Mucosa of descending colon (tissue), 3 donors: ENCODE measurements around the gene TSPAN4. TPM values are rescaled to one million over a fixed set of nuclear protein-coding genes. Genes with fewer than 3 reads are reported as not detected.
A peak's percentile ranks its signal among the peaks of the same experiment; 100 is the strongest.

Experiments
- ATAC-seq: fragments of 200-7000 bp; cut with Tn5 transposase; one replicate; pipeline ENCODE4 v1.9.1; 2020; ENCODE audit warnings: mild to moderate bottlenecking, moderate library complexity
- DNase-seq, 3 donors: peaks; one replicate each; pipeline ENCODE4 v3.0.0-alpha.2; 2020
- H3K36me3 ChIP-seq: fragments of 200-600 bp; one replicate; pipeline ENCODE4 v1.8.0; 2021; ENCODE audit warnings: low read depth, mild to moderate bottlenecking
- H3K4me1 ChIP-seq: fragments of 200-600 bp; one replicate; pipeline ENCODE4 v1.8.0; 2021; ENCODE audit warnings: low read depth, mild to moderate bottlenecking
- H3K4me3 ChIP-seq: fragments of 200-600 bp; one replicate; pipeline ENCODE4 v1.8.0; 2021; ENCODE audit warnings: mild to moderate bottlenecking
- H3K9me3 ChIP-seq: fragments of 200-600 bp; one replicate; pipeline ENCODE4 v1.8.0; 2021; ENCODE audit warnings: mild to moderate bottlenecking
- intact Hi-C, 2 donors: fragments of 100-400 bp; cut with DNase I in 1 of 2; cut with micrococcal nuclease in 1 of 2; formaldehyde crosslinking; loops; one replicate each; pipeline versions ENCODE4 v1.11.0 to v1.11.1; 2022; cut with DNase I, micrococcal nuclease
- total RNA-seq, 3 donors: library from RNA; stranded (reverse); fragmentation: NEBNext Ultra II Directional in 2 of 3; extraction: Animal tissue kit (Norgen Biotek cat#: 25700) in 2 of 3; gene quantifications; one replicate each; pipeline versions ENCODE4 v1.2.1 to v1.2.4, GENCODE V29; 2021 to 2023
- TF ChIP-seq, protein P1 (sequence below): fragments of 200-600 bp; IDR thresholded peaks from one replicate; pipeline ENCODE4 v1.8.0; 2022; ENCODE audit warnings: antibody characterized with exemption, mild to moderate bottlenecking
- donor health status: DM: no; HTN: no; CAD: no; lungs with moderate emphysema.
- donor health status: DM: no; HTN: no; CAD: no.
- donor health status: DM: no; HTN: yes; CAD: no.

The TSPAN4 gene
- total RNA-seq, 3 donors from 2014 or later: 9.2 to 42.4 (median 24.7) TPM

DNA sequence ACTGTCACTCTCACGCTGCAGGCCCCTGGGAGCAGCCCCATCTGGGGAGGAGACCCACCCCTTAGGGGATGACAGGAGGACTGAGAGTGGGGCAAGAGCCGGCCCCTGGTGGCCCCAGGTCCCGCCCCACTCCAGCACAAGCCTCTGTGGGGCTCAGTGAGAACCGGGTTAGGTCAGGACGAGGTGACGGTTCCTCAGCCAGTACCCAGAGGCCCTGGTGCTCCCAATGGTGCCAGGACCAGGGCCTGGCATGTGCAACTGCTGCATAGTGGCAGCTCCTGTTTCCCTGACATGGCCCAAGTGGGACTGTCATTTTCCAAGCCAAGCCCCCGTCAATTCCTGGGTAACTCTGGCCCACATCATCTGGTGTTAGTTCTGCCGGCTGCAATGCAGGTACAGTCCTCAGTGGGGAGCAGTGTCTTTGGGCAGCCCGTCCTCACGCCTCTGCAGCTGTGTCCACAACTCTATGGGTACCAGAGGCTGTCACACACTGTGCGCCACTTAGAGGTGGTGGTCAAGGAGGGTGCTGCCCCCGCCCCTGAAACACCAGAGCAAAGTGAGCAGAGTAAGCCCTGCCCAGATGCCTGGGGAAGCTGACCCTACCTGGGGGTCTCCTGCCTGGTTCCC is 52.0 kb downstream of the TSPAN4 start:
- no peak overlapping the region for H3K4me3 ChIP-seq
- no peak for ATAC-seq
- DNase-seq: no peak
- H3K9me3 ChIP-seq: no peaks in the 10 kb centered on the region
- H3K4me1 ChIP-seq: no peaks in the 10 kb centered on the region
- no peaks in the 10 kb centered on the region for H3K36me3 ChIP-seq
- TF ChIP-seq, protein P1, sequence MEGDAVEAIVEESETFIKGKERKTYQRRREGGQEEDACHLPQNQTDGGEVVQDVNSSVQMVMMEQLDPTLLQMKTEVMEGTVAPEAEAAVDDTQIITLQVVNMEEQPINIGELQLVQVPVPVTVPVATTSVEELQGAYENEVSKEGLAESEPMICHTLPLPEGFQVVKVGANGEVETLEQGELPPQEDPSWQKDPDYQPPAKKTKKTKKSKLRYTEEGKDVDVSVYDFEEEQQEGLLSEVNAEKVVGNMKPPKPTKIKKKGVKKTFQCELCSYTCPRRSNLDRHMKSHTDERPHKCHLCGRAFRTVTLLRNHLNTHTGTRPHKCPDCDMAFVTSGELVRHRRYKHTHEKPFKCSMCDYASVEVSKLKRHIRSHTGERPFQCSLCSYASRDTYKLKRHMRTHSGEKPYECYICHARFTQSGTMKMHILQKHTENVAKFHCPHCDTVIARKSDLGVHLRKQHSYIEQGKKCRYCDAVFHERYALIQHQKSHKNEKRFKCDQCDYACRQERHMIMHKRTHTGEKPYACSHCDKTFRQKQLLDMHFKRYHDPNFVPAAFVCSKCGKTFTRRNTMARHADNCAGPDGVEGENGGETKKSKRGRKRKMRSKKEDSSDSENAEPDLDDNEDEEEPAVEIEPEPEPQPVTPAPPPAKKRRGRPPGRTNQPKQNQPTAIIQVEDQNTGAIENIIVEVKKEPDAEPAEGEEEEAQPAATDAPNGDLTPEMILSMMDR: no peak
- intact Hi-C loops: no loop called here

DNA sequence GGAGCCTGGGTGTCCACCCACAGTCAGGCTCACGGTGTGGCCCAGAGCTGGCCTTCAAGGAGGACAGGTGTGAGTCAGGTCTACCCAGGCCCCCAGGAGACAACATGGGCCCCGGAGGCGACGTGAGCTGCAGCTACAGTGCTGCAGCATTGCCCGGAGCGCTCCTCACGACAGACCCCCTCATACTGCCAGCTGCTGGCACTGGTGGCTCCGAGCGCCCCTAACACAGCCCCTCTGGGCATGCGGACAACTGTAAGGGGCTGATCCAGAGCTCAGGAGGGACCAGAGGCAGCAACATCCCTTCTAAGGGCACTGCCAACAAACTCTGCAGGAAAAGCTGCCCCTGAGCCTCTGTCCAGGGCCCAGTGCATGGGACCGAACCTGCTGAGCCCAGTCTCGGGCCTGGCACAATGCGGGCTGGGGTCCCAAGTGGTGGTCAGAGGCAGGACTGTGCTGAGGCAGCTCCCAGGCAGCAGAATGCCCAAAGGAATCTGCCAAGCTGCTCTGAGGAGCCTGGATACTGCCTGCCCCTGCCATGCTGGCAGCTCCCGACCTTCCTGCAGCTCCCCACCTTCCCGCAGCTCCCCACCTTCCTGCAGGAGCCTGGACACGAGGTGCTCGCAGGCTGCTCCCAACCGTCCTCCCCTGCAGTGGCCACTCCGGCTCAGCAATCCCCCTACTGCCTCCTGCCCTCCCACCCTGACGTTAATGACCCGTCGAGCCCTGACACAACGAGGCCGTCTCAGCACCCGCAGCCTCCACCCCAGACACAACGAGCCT is 52.9 kb downstream of the TSPAN4 start:
- no peaks in the 10 kb centered on the region for H3K36me3 ChIP-seq
- TF ChIP-seq, protein P1: no peak
- intact Hi-C loops: no loop called here
- no peaks in the 10 kb centered on the region for H3K9me3 ChIP-seq
- ATAC-seq: no peak
- DNase-seq: no peak
- no peak overlapping the region for H3K4me3 ChIP-seq
- no peaks in the 10 kb centered on the region for H3K4me1 ChIP-seq

DNA sequence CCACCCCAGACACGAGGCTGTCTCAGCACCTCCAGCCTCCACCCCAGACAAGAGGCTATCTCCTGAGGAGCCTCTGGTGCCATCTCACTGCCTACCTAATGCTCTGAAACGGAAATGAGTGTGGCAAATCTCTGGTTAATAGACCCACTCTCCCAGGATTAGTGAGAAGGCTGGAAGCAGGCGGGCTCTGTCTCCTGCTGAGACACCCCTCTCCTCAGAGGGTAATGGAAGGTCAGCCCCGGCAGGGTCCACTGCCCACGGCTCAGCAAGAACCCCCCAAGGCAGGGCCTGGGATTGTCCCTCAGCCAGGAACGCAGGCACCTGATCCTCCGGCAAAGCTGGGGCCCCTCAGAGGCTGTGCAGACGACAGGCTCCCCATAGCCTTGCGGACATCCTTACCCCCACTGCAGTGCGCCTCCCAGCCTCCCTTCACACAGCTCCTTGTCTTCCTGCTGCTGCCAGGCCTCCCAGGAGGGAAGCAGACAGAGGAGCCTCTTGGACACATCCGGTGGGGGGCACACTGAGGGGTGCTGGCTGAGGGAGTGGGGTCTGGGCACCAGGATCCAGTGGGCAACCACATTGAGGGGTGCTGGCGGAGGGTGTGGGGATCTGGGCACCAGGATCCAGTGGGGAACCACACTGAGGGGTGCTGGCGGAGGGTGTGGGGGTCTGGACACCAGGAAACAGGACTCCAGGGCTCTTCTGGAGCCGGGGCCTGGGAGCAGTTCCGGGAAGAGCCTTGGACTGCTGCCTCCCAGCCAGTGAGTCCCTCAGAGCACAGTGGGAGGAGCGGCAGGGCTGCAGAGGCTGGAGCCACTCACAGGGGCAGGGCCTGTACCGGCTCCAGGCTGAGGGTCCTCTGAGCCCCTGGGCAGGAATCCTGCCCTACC is 54.8 kb downstream of the TSPAN4 start:
- no peaks in the 10 kb centered on the region for H3K36me3 ChIP-seq
- H3K9me3 ChIP-seq: no peaks in the 10 kb centered on the region
- no peak overlapping the region for H3K4me3 ChIP-seq
- no peak for DNase-seq
- no peaks in the 10 kb centered on the region for H3K4me1 ChIP-seq
- ATAC-seq: no peak
- intact Hi-C loops: no loop called here
- TF ChIP-seq, protein P1: no peak

DNA sequence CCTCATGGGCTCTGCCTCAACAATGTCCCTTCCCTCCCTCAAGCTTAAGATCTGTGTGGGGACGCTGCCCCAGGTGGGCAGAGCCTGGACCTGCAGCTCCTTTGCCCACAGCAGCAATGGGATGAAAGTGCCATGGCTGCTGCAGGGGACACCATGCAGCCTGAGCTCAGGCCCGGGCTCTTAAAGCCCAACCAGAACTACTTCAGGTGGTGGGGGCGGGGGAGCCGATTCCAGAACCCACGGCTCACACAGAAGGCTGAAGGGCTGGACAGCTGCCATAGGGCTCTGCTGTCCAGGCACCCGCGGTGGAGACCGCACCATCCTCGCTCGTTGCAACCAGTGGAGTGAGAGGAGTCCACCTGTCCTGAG is 55.5 kb downstream of the TSPAN4 start:
- TF ChIP-seq, protein P1: no peak
- DNase-seq: no peak
- no peaks in the 10 kb centered on the region for H3K4me1 ChIP-seq
- intact Hi-C loops: no loop called here
- no peaks in the 10 kb centered on the region for H3K36me3 ChIP-seq
- peak; percentile 37 for ATAC-seq
- H3K4me3 ChIP-seq: no peak overlapping the region
- no peaks in the 10 kb centered on the region for H3K9me3 ChIP-seq

DNA sequence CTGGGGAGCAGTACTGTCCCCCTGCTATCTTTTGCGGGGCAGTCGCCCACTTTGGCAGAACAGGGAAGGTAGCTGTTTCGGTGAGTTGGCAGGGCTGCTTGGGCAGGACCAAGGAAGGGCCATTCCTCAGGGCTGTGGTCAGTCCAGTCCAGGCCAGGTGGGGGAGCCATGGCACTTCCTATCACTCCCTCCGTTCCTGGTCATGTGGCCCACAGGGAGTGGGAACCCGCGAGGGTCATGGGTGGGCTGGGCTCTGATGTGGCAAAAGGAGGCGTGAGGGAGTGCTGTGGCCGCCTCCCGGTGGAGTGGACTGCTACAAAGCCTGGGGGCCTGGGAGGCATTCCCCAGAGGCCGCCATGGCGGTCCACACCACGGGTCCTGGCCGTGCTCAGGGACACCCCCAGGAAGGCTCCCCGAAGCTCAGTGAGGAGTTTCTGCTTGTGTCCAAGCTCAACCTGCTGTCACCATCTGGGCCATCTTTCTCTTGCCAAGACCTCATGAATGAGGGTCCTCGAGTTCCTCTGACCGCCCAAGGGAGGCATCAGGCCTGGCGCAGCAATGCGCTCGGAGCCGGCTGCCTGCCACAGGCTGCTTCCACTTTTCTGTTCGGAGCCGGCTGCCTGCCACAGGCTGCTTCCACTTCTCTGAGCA is 56.0 kb downstream of the TSPAN4 start:
- no peaks in the 10 kb centered on the region for H3K4me1 ChIP-seq
- H3K36me3 ChIP-seq: no peaks in the 10 kb centered on the region
- peak; percentile 36 for ATAC-seq
- TF ChIP-seq, protein P1: no peak
- intact Hi-C loops: no loop called here
- no peaks in the 10 kb centered on the region for H3K9me3 ChIP-seq
- H3K4me3 ChIP-seq: no peak overlapping the region
- no peak for DNase-seq
